ENCODE measurements around the gene ANXA6.

DNA sequence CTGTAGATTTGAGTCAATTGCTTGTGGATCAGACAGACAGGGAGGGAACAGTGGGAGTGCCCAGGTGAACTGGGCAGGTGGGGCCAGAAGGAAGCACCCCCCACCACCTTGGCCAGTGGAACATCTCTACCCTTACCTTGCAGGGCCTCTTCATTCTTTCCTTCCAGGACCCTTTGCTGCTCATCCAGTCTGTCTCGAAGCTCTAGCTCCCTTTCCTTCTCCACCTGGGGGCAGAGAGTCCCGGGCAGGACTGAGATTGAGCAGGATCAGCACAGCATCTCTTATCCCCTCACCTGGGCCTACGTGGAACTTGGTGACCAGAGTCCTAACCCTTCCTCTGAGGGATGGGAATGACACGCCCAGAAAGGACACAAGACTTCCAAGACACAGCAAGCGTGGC lies 41.3 kb upstream of the ANXA6 start:
- TF ChIP-seq MEF2A (IDR thresholded peaks at IDR 0.05; ENCODE audit: control insufficient read depth, low read depth, low read length) (no peak), BCL6 (CRISPR knock-in tag; IDR thresholded peaks at IDR 0.05) (no peak), ZNF507 (tag; conservative IDR thresholded peaks at IDR 0.05) (no peak), ZNF707 (CRISPR knock-in tag; conservative IDR thresholded peaks at IDR 0.05) (no peak), HDGF (IDR thresholded peaks at IDR 0.05) (no peak), CBX2 (IDR thresholded peaks at IDR 0.05; ENCODE audit: insufficient read depth, low read length, poor library complexity, severe bottlenecking) (no peak), ZNF740 (CRISPR knock-in tag; IDR thresholded peaks at IDR 0.05) (no peak), ZNF740 (tag; IDR thresholded peaks at IDR 0.05) (no peak), CTCF (IDR thresholded peaks at IDR 0.05 in 2 of 3, conservative IDR thresholded peaks at IDR 0.05 in 1 of 3; ENCODE audit: insufficient read depth in 2 of 3, low read depth in 1 of 3, low read length in 3 of 3) (no peak)
